CD4-positive, alpha-beta T cell treated with Interleukin-21 for 1 hour (primary cell): ENCODE data around the gene ACCSL.

Source experiments
- DNase-seq: peaks from one replicate; pipeline ENCODE4 v3.0.0-alpha.2; 2020

Gene ACCSL

GRCh38 chr11:44104481-44105294 lies 56.9 kb downstream of the ACCSL start:
- no peak for DNase-seq

- DNase-seq, result no peak
Measured at GRCh38 chr11:44108260-44108659, 60.5 kb downstream of the ACCSL start.
